Stimulated activated CD4-positive, alpha-beta T cell treated with anti-CD3 and anti-CD28 coated beads, TNF-alpha, amount 100 ng/mL, for 4 hours (primary cell): ENCODE measurements around the gene CPNE1.

ENCODE experiments used
- DNase-seq, 3 experiments: peaks; one replicate each; pipeline ENCODE4 v3.0.0-alpha.2; 2020; ENCODE audit warnings: low read depth in 3 of 3

The CPNE1 gene

DNA sequence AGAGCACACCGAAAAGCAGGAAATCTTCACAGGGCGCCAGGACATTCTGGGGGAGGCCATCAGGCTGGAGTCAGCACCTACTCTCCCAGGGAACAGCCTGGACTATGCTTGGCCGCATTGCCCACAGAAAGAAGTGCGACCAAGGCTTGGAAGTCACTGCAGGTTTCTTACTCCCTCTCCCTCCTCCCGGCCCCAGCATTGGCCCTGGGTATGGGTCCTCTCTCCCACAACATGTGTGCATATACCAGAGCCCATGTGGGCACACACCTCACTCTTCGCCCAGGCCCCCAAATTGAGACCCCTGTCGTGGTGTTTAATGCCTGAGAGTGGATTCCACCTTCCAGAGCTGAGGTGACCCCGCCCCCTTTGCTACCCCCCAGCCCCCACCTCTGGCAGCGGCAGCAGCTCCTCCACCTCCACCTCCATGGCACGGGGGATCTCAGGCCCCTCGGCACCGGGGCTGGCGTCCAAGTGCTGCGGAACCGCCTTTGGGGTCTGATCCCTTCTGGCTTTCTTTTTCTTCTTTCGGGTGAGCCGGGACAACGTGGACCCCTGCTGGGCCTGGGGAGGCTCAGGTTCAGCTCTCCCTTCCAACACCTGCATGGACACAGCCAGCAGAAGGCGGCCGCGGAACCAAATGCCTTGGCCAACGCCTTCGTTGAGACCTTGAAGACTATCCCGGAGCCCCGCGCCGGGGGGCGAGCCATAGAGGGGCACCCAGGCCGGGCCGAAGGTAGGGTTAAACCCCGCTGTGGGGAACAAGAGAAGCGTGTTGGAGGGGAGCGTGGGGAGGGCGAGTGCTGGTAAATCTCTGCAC, 64.3 kb downstream of the CPNE1 start:
- DNase-seq: no peak

DNA sequence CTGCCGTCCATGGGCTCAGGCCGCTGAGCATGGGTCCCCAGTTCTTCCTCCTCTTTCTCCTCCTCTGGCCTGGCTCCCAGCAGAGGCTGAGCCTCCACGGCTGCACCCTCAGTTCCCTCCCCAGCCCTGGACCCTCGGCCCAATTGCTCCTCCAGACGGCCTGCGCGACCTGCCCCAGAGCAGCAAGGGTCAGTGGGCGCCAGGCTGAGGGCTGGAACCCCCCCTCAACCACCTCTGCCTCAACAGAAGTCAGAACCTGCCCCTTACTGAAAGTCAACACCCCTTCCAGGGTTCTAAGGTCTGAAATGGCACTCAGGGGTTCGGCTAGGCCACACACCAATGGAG, 65.0 kb downstream of the CPNE1 start:
- no peak for DNase-seq

DNA sequence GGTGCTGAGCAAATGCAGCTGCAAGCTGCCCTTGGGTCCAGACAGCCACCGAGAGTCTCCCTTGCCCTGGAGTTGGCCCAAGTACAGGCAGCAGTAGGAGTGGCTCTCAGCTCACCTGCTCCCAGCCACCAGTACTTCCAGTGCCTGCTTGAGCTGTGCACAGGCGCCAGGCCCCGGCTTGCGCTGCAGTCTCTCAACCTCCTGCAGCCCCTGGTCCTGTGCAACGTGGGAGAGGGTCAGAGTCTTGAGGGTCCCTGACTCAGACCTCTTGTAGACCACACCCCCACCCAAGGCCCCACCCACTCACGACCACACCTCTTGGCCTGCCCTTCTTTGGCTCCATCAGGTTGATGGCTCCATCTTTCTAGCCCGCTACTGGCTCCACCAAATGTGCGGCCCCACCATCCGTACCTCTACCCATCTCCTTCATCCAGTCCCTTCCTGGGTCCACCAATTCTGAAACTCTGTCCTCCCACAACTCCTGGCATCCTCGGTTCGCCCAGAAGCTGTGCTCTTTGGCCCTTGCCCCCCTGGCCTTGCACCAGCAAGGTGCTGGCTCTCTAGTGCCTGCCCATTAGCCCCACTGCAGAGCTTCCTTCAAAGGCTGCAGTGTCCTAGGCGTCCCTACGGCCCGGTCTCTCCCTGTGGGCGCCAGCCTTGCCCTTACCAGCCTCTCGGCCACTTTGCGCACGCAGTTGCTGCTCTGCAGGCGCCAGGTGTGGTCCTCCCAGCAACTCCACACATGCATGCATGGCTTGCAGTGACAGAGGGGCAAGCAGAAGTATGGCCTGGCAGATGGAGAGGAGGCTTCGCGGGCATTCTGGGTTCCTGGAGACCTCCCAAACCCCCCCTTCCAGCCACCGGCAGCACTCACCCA, 65.6 kb downstream of the CPNE1 start:
- DNase-seq: no peak

DNA sequence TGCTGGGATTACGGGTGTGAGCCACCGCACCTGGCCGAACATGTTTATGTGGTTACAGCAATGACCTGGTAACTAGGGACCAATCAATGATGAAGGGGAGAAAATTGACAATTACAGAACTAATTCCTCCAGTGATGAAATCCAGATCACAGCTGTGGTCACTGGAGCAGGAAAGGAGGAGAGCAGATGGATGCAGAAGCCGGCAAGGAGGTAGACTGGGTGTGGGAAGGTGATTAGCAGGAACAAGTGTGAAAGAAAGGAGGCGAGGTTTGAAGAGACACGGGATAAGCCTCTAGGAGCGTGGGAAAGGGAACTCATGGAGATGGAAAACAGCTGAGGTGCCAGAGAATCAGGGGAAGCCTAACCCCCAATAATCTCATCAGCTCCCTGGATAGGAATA, 66.2 kb downstream of the CPNE1 start:
- DNase-seq: no peak

DNA sequence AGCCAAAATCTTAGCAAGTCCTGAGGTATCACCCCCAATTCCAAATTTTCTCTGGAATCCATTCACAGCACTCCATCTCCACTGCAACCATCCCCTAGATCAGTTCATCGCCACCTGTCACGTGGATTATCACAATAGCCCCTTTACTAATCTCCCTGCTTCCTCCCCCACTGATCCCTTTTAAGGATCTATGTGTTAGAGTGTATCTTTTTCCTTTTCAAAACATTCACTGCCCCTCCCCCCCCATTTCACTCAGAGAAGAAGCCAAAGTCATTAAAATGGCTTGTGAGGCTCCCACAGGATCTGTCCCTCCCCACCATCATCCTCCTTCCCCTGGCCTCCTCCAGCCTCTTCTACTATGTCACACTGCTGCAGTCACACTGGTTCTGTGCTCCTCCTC, 67.5 kb downstream of the CPNE1 start:
- no peak for DNase-seq

DNA sequence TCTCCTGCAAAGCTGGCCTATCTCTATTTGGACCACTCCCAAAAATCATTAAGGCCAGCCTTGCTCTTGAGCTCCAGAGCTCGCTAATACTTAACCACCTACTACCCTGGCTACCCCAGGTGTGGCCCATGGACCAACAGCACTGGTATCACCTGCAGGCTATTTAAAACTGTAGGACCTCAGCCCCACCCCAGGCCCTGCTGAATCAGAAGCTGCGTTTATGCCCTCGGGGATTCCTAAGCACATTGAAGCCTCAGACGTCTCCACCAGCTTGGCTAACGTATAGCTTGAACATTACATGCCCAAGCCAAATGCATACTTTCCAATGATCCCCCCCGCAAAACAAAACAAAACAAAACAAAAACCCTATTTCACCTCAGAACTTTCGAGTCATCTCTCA, 68.8 kb downstream of the CPNE1 start:
- DNase-seq: no peak

DNA sequence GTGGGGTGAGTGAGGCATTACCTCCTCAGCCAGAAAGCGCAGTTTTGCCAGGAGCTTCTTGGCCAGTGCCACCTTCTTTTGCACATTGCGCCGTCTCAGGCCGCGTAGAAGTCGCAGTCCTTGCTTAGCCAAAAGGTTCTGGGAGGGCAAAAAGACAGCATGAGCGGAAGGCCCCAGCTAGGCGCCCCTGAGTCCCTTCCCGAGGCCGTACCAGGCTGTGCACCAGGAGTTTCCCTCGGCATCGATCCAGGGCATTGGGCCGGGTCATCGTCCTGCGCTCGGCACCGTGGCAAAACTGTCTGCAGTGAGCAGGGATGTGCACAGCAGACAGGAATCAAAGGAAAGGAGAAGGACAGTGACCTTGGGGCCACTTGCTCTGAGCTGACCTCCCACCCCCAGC, 69.2 kb downstream of the CPNE1 start:
- no peak for DNase-seq

DNA sequence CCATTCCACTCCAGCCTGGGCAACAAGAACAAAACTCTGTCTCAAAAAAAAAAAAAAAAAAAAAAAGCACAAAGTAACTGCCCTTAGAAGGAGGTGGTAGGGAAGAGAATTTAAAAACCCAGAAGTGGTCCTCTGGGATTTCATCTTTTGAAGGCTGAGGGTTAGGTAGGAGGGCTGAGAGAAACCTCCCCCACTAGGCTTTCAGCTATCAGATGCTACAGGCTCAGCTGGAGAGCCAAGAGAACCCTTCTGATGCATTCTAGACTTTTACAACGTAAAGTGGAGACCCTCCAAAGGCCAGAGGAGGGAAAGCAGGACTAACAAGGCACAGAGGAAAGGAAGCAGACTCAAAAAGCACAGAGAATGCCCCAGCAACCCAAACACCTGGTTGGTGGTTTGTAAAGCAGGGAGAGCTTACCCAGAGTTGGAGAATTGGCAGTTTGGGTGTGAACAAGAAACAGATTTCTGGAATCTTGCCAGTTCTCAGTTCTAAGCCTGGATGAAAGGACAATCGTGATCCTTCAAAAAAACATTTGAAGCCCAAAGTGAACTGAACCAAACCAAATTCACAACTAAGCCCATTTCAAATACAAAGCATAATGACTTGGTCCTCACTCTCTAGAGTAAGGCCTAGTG, 72.2 kb downstream of the CPNE1 start:
- no peak for DNase-seq

DNA sequence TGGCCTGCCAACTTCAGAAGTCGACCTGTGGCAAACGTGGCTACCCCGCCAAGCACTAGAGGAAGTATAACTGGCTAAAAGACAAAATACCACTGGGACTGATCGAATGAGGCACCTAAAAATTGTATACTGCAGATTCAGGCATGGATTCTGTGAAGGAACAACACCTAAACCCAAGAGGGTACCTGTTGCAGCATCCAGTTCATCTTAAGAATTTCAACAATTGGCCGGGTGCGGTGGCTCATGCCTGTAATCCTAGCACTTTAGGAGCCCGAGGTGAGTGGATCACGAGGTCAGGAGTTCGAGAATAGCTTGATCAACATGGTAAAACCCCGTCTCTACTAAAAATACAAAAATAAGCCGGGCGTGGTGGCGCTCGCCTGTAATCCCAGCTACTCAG, 76.3 kb downstream of the CPNE1 start:
- DNase-seq: no peak

DNA sequence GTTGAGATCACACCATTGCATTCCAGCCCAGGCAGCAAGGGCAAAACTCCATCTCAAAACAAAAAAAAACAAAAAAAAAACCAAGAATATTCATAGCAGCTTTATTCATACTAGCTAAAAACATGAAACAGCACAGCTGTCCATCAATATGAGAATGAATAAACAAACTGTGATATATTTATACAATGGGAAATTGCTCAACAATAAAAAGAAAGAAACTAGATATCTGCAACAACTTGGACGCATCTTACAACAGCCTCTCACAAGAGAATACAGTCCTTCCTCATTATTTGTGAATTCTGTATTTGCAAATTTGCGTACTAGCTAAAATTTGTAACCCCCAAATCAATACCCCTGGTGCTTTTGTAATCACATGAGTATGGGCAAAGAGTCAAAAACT, 77.3 kb downstream of the CPNE1 start:
- DNase-seq: no peak

DNA sequence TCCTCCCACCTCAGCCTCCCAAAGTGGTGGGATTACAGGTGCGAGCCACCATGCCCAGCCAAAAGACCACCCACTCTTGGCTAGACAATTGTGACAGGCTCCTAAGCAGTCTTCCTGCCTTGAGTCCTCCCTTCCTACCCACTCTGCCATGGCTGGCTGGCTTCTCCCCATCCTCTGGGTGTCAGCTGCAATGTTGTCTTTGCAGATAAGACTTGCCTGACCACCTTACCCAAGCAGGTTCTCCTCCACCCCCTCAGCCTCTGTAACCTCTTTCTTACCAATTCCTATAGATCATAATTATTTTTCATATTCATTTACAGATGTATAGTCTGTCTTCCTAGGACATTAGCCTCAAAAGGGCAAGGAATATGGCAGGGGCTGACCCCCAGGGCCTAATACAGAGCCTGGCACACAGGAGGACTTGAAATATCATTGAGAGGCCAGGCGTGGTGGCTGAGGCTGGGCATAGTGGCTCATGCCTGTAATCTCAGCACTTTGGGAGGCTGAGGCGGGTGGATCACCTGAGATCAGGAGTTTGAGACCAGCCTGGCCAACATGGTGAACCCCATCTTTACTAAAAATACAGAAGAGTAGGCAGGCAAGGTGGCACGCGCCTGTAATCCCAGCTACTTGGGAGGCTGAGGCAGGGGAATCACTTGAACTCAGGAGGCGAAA, 77.8 kb downstream of the CPNE1 start:
- DNase-seq: no peak

DNA sequence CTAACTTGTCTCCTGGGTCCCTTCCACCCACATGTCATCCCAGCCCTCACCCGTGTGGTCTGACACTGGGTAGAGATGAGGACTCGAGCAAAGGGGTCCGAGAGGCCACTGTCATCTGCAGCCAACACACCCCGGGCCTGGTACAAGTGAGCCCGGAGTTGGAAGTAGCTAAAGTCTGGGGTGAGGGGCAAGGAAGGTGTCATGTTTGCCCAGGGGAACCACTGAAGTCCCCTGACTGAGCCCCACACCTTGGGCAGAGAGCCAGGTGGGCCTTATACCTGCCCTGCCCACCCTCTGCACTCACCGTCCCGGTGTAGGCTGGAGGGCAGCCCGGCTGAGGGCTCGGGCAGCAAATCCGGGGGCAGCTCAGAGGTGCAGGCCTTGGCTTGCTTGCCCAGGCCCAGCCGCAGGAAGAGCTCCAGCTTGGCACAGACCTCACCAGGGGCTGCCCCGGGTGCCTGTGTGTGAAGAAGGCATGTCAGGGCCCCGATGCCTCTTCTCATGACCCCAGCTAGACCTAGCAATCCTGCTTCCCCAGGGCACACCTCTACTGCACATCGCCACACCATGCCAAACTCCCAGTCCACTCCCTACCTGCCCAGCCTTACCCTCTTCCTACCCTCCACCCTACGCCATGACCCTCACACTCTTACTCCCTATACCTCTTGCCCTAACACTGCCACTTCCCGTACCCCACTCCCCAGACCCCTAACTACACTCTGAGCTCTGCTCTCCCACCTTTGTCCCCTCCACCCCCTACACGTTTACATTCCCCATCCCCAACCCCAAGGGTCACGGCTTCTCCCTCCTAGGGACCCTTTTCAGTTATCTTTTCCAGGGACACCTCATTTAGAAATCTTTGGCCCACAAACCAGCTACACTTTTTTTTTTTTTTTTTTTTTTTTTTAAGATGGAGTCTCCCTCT, 80.8 kb downstream of the CPNE1 start:
- DNase-seq: no peak

DNA sequence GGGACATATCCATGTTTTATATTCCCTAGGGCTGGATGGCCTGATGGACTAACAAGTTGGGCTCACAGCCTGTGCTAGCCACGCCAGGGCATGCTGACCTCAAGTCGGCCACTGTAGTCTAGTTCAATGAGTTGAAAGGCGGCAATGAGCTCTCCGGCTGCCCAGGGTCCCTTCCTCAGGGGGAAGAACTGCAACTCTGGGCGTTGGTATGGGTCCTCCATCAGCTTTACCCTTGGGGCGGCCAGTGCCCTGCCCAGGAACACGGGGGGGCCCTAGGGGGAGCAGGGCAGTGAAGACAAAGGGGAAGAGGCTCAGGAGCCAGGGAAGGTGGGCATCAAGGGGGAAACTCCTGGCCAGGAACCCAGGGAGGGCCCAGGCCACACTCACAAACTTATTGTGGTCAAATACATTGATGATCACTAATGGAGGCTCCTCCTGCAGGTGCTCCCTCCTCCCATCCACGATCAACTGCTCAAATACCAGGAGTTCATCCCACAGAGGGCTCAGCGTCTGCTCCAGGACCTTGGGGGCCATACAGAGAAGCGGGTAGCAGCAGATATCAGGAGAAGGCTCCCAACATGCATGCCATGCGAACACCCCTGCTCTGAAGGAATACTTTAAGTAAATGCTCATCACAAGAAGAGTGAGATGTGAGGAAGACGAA, 81.8 kb downstream of the CPNE1 start:
- no peak for DNase-seq

DNA sequence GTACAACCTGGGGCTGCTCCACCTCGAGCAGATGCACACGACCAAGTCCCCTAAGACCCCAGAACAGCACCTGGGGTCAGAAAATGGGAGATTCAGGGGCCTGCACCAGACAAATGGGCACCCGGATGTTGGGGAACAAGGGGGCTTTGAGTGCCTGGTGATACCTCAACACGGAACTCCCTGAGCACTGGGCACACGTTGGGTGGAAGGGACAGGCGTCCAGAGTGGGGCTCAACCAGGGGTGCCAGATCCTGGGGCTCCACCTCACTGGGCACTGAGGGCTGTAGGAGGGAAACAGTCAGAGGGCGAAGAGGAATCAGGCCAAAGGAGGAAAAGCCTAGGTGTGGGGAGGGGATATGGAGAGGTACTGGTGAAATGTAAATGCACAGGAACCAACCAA, 82.6 kb downstream of the CPNE1 start:
- DNase-seq: no peak

DNA sequence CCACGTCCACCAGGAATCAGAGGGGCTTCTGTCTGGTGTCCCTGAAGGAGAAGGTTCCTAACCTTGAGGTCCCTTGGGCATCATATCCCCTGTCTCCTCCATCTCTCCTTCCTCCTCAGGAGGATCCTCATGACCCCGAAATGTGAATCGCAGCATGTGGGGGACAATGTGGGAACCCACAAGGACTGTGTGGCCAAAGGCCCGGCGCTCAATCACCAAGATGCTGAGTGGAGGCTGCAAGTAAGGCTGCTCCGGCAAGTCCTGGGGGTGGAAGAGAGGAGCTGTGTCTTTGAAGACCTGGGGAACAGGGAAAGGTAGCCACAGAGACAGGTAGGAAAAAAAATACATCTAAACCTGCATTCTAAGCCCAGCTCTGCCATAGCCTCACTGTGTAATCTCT, 85.5 kb downstream of the CPNE1 start:
- no peak for DNase-seq

DNA sequence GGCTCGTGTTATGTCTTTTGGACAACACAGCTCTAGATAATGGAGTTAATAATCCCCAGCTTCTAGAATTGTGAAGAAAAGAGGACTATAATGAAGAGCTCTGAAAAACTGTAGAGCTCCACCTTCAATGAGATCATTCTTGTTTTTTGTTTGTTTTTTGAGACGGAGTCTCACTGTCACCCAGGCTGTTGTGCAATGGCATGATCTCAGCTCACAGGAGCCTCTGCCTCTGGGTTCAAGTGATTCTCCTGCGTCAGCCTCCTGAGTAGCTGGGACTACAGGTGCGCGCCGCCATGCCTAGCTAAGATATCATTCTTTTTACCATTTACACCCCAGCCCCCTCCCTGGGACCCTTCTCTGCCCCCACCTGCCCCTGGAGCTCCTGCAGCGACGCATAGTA, 86.2 kb downstream of the CPNE1 start:
- DNase-seq: no peak

DNA sequence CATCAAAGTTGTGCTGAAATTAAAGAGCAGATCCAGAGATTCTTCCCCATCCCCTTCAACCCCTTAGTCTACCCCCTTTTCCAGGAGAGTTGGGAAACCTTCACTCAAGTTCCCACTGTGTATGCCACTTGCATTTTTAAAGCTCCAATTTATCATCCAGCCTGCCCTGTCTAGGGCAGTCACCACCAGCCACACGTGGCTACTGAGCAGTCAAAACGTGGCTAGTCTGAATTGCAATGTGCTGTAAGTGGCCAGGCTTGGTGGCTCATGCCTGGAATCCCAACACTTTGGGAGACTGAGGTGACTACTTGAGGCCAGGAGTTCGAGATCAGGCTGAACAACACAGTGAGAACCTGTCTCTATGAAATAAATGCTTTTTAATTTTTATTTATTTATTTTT, 87.9 kb downstream of the CPNE1 start:
- DNase-seq: no peak
